Measurements from ENCODE around the gene CNTNAP5. TPM values are rescaled to one million over a fixed set of nuclear protein-coding genes. Genes with fewer than 3 reads are reported as not detected.

CNTNAP5 gene
- total and polyA plus RNA-seq, 4 donors: not detected

DNA sequence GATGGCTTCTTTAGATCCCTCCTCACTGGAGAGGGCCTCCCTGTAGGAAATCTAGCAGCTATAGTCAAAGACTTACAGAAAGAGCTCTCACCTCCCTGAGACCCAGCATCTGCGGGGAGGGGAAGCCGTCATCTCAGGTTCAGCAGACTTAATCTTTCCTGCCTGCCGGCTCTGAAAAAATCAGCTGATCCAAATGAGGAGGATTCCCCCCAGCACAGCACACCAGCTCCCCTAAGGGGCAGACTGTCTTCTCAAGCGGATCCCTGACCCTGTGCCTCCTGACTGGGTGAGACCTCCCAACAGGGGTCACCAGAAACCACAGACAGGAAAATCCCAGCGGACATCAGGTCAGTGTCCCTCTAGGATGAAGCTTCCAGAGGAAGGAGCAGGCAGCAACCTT lies 601.9 kb downstream of the CNTNAP5 start:
- DNase-seq: no peak
- intact Hi-C loops (cut with DNase I): no loop called here
- H3K4me1 ChIP-seq (ENCODE audit: control insufficient read depth in 1 of 2, insufficient read depth in 2 of 2, low read length in 2 of 2): no peaks in the 10 kb centered on the region
- no peaks in the 10 kb centered on the region for H3K36me3 ChIP-seq (ENCODE audit: control insufficient read depth in 1 of 2, insufficient read depth in 2 of 2, low read length in 1 of 2)
- 80 to 86% methylated on average over 5 of the region's 5 CpGs for WGBS, 2 donors
- ATAC-seq (ENCODE audit: low FRiP score): no peak
- H3K27me3 ChIP-seq (ENCODE audit: control insufficient read depth in 1 of 2, insufficient read depth in 2 of 2, low read length in 1 of 2): no peaks in the 10 kb centered on the region
- no peak overlapping the region for H3K4me3 ChIP-seq (ENCODE audit: low read length in 2 of 2)
- no peaks in the 10 kb centered on the region for H3K9me3 ChIP-seq (ENCODE audit: control insufficient read depth, low read length)
- H3K27ac ChIP-seq (ENCODE audit: low read depth in 1 of 2, low read length in 2 of 2): no peak overlapping the region

- H3K9me3 ChIP-seq (ENCODE audit: control insufficient read depth, low read length): peaks cover 2% of the 10 kb centered on the region
- intact Hi-C loops (cut with DNase I): no loop called here
- H3K36me3 ChIP-seq (ENCODE audit: control insufficient read depth in 1 of 2, insufficient read depth in 2 of 2, low read length in 1 of 2): no peaks in the 10 kb centered on the region
- H3K4me3 ChIP-seq (ENCODE audit: low read length in 2 of 2): no peak overlapping the region
- WGBS, 2 donors: 80 to 85% methylated on average over 2 of the region's 2 CpGs
- DNase-seq (no peak), ATAC-seq (ENCODE audit: low FRiP score) (no peak)
- H3K4me1 ChIP-seq (ENCODE audit: control insufficient read depth in 1 of 2, insufficient read depth in 2 of 2, low read length in 2 of 2): no peaks in the 10 kb centered on the region
- no peak overlapping the region for H3K27ac ChIP-seq (ENCODE audit: low read depth in 1 of 2, low read length in 2 of 2)
- no peaks in the 10 kb centered on the region for H3K27me3 ChIP-seq (ENCODE audit: control insufficient read depth in 1 of 2, insufficient read depth in 2 of 2, low read length in 1 of 2)
These were observed 608.7 kb downstream of the CNTNAP5 start for GRCh38 chr2:124633812-124634211.

GRCh38 chr2:124639524-124639923 lies 614.4 kb downstream of the CNTNAP5 start:
- Histone ChIP-seq H3K27me3 (ENCODE audit: control insufficient read depth in 1 of 2, insufficient read depth in 2 of 2, low read length in 1 of 2) (no peaks in the 10 kb centered on the region), H3K27ac (ENCODE audit: low read depth in 1 of 2, low read length in 2 of 2) (no peak overlapping the region), H3K9me3 (ENCODE audit: control insufficient read depth, low read length) (peaks cover 2% of the 10 kb centered on the region), H3K4me1 (ENCODE audit: control insufficient read depth in 1 of 2, insufficient read depth in 2 of 2, low read length in 2 of 2) (no peaks in the 10 kb centered on the region), H3K36me3 (ENCODE audit: control insufficient read depth in 1 of 2, insufficient read depth in 2 of 2, low read length in 1 of 2) (no peaks in the 10 kb centered on the region), H3K4me3 (ENCODE audit: low read length in 2 of 2) (no peak overlapping the region)
- no peak for DNase-seq
- 70 to 74% methylated on average over 1 of the region's 1 CpG for WGBS, 2 donors
- intact Hi-C loops (cut with DNase I): no loop called here
- no peak for ATAC-seq (ENCODE audit: low FRiP score)

GRCh38 chr2:124640221-124640750 lies 615.2 kb downstream of the CNTNAP5 start:
- Histone ChIP-seq H3K4me1 (ENCODE audit: control insufficient read depth in 1 of 2, insufficient read depth in 2 of 2, low read length in 2 of 2) (no peaks in the 10 kb centered on the region), H3K9me3 (ENCODE audit: control insufficient read depth, low read length) (peaks cover under 1% of the 10 kb centered on the region), H3K4me3 (ENCODE audit: low read length in 2 of 2) (no peak overlapping the region), H3K27ac (ENCODE audit: low read depth in 1 of 2, low read length in 2 of 2) (no peak overlapping the region), H3K27me3 (ENCODE audit: control insufficient read depth in 1 of 2, insufficient read depth in 2 of 2, low read length in 1 of 2) (no peaks in the 10 kb centered on the region), H3K36me3 (ENCODE audit: control insufficient read depth in 1 of 2, insufficient read depth in 2 of 2, low read length in 1 of 2) (no peaks in the 10 kb centered on the region)
- ATAC-seq (ENCODE audit: low FRiP score) (no peak), DNase-seq (no peak)
- intact Hi-C loops (cut with DNase I): no loop called here
- WGBS, 2 donors: 87 to 92% methylated on average over 15 of the region's 15 CpGs

DNA sequence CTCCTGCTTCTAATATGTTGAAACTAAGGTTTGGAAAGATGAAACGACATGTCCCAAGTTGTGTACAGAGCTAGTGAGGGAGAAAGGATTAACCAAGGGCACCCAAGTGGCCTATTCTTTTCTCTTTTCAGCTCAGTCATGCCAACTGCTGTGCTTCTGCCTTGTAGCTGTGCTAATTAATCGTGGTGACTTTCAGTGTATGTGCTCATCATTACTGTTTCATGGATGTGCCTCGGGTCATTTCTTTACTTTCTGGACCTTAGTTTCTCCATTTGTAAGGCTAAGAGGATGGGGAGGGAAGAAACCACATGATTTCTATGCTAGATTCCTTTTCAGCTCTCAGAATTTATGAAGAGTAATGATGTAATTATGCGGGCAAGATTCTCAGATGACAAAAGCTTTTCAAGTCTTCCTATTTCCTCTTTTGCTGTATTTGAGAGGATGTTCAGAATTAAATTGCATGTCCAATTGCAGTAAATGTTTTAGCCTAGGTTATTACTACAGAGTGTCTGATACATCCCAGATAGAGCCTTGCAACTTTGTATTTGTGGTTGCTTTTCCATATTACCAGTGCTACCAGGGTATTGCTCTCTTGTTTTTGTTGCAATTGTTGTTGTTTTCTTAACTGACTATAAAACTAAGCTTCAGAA lies 621.2 kb downstream of the CNTNAP5 start:
- 74 to 78% methylated on average over 4 of the region's 4 CpGs for WGBS, 2 donors
- Histone ChIP-seq H3K4me3 (ENCODE audit: low read length in 2 of 2) (no peak overlapping the region), H3K27ac (ENCODE audit: low read depth in 1 of 2, low read length in 2 of 2) (no peak overlapping the region), H3K9me3 (ENCODE audit: control insufficient read depth, low read length) (no peaks in the 10 kb centered on the region), H3K27me3 (ENCODE audit: control insufficient read depth in 1 of 2, insufficient read depth in 2 of 2, low read length in 1 of 2) (no peaks in the 10 kb centered on the region), H3K4me1 (ENCODE audit: control insufficient read depth in 1 of 2, insufficient read depth in 2 of 2, low read length in 2 of 2) (no peaks in the 10 kb centered on the region), H3K36me3 (ENCODE audit: control insufficient read depth in 1 of 2, insufficient read depth in 2 of 2, low read length in 1 of 2) (no peaks in the 10 kb centered on the region)
- intact Hi-C loops (cut with DNase I): no loop called here
- DNase-seq: no peak
- no peak for ATAC-seq (ENCODE audit: low FRiP score)

GRCh38 chr2:124647245-124647644 lies 622.2 kb downstream of the CNTNAP5 start:
- no peak overlapping the region for H3K27ac ChIP-seq (ENCODE audit: low read depth in 1 of 2, low read length in 2 of 2)
- ATAC-seq (ENCODE audit: low FRiP score): no peak
- no peaks in the 10 kb centered on the region for H3K4me1 ChIP-seq (ENCODE audit: control insufficient read depth in 1 of 2, insufficient read depth in 2 of 2, low read length in 2 of 2)
- no peak overlapping the region for H3K4me3 ChIP-seq (ENCODE audit: low read length in 2 of 2)
- intact Hi-C loops (cut with DNase I): no loop called here
- no peaks in the 10 kb centered on the region for H3K9me3 ChIP-seq (ENCODE audit: control insufficient read depth, low read length)
- no peak for DNase-seq
- 92 to 94% methylated on average over 3 of the region's 3 CpGs for WGBS, 2 donors
- H3K36me3 ChIP-seq (ENCODE audit: control insufficient read depth in 1 of 2, insufficient read depth in 2 of 2, low read length in 1 of 2): no peaks in the 10 kb centered on the region
- H3K27me3 ChIP-seq (ENCODE audit: control insufficient read depth in 1 of 2, insufficient read depth in 2 of 2, low read length in 1 of 2): no peaks in the 10 kb centered on the region

GRCh38 chr2:124647663-124648062 lies 622.6 kb downstream of the CNTNAP5 start:
- no peak for DNase-seq
- H3K27ac ChIP-seq (ENCODE audit: low read depth in 1 of 2, low read length in 2 of 2): no peak overlapping the region
- no peak overlapping the region for H3K4me3 ChIP-seq (ENCODE audit: low read length in 2 of 2)
- H3K36me3 ChIP-seq (ENCODE audit: control insufficient read depth in 1 of 2, insufficient read depth in 2 of 2, low read length in 1 of 2): no peaks in the 10 kb centered on the region
- H3K4me1 ChIP-seq (ENCODE audit: control insufficient read depth in 1 of 2, insufficient read depth in 2 of 2, low read length in 2 of 2): no peaks in the 10 kb centered on the region
- H3K9me3 ChIP-seq (ENCODE audit: control insufficient read depth, low read length): no peaks in the 10 kb centered on the region
- 87 to 89% methylated on average over 12 of the region's 12 CpGs for WGBS, 2 donors
- no peaks in the 10 kb centered on the region for H3K27me3 ChIP-seq (ENCODE audit: control insufficient read depth in 1 of 2, insufficient read depth in 2 of 2, low read length in 1 of 2)
- intact Hi-C loops (cut with DNase I): no loop called here
- ATAC-seq (ENCODE audit: low FRiP score): no peak

DNA sequence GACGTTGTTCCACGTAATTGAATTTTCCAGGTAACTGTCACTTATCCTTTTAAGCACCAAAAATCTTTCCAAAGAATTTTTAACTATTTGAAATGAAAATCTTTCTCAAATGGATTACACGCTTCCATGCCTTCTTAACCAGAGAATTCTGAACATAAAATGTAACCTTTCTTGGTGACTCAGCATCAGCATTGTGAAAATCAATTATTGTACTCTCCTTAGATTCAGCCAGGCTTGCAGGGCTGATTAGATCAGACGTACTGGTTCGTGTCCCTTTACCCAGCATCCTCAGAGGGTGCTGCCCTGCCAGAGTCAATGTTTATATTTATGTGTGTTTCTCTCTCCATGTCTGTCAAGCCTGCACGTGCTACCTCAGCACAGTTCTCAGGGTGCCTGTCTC lies 623.9 kb downstream of the CNTNAP5 start:
- H3K4me1 ChIP-seq (ENCODE audit: control insufficient read depth in 1 of 2, insufficient read depth in 2 of 2, low read length in 2 of 2): no peaks in the 10 kb centered on the region
- H3K27ac ChIP-seq (ENCODE audit: low read depth in 1 of 2, low read length in 2 of 2): no peak overlapping the region
- ATAC-seq (ENCODE audit: low FRiP score): no peak
- H3K4me3 ChIP-seq (ENCODE audit: low read length in 2 of 2): no peak overlapping the region
- H3K9me3 ChIP-seq (ENCODE audit: control insufficient read depth, low read length): no peaks in the 10 kb centered on the region
- intact Hi-C loops (cut with DNase I): no loop called here
- no peak for DNase-seq
- no peaks in the 10 kb centered on the region for H3K36me3 ChIP-seq (ENCODE audit: control insufficient read depth in 1 of 2, insufficient read depth in 2 of 2, low read length in 1 of 2)
- no peaks in the 10 kb centered on the region for H3K27me3 ChIP-seq (ENCODE audit: control insufficient read depth in 1 of 2, insufficient read depth in 2 of 2, low read length in 1 of 2)
- WGBS, 2 donors: 56 to 57% methylated on average over 6 of the region's 6 CpGs

- no peaks in the 10 kb centered on the region for H3K27me3 ChIP-seq (ENCODE audit: control insufficient read depth in 1 of 2, insufficient read depth in 2 of 2, low read length in 1 of 2)
- ATAC-seq (ENCODE audit: low FRiP score) (no peak), DNase-seq (no peak)
- no peaks in the 10 kb centered on the region for H3K36me3 ChIP-seq (ENCODE audit: control insufficient read depth in 1 of 2, insufficient read depth in 2 of 2, low read length in 1 of 2)
- intact Hi-C loops (cut with DNase I): no loop called here
- no peaks in the 10 kb centered on the region for H3K9me3 ChIP-seq (ENCODE audit: control insufficient read depth, low read length)
- H3K4me3 ChIP-seq (ENCODE audit: low read length in 2 of 2): no peak overlapping the region
- 76 to 86% methylated on average over 1 of the region's 1 CpG for WGBS, 2 donors
- H3K27ac ChIP-seq (ENCODE audit: low read depth in 1 of 2, low read length in 2 of 2): no peak overlapping the region
- H3K4me1 ChIP-seq (ENCODE audit: control insufficient read depth in 1 of 2, insufficient read depth in 2 of 2, low read length in 2 of 2): no peaks in the 10 kb centered on the region
These were observed 627.0 kb downstream of the CNTNAP5 start for GRCh38 chr2:124652099-124652498.
